Epithelial cell of esophagus (primary cell): ENCODE measurements around the gene CCDC88B.

Source experiments
- DNase-seq: peaks from one replicate; pipeline ENCODE4 v3.0.0; 2010; ENCODE audit warnings: low read depth
- H3K4me3 ChIP-seq: 2 replicates; pipeline ENCODE4 v1.5.1; 2011; ENCODE audit warnings: mild to moderate bottlenecking, low read length, control low read depth
- CTCF ChIP-seq: IDR thresholded peaks from 2 replicates; pipeline ENCODE4 v1.5.1; 2011; ENCODE audit warnings: low read depth, mild to moderate bottlenecking, low read length, control low read depth, inconsistent platforms; ENCODE audit not compliant: insufficient read depth; ENCODE audit errors: missing control alignments

Gene CCDC88B

GRCh38 chr11:64294774-64295173 lies 45.2 kb upstream of the CCDC88B start:
- DNase-seq: no peak
- H3K4me3 ChIP-seq: no peak overlapping the region
- TF ChIP-seq CTCF: no peak

- DNase-seq: no peak
- no peak overlapping the region for H3K4me3 ChIP-seq
- no peak for TF ChIP-seq CTCF
Measured at GRCh38 chr11:64295760-64296159, 44.2 kb upstream of the CCDC88B start.

GRCh38 chr11:64296236-64296635 lies 43.8 kb upstream of the CCDC88B start:
- no peak for TF ChIP-seq CTCF
- peak; percentile 55 for DNase-seq
- H3K4me3 ChIP-seq: no peak overlapping the region

GRCh38 chr11:64296830-64297698 lies 42.9 kb upstream of the CCDC88B start:
- TF ChIP-seq CTCF: no peak
- H3K4me3 ChIP-seq: no peak overlapping the region
- no peak for DNase-seq

- H3K4me3 ChIP-seq: no peak overlapping the region
- DNase-seq: no peak
- no peak for TF ChIP-seq CTCF
Measured at GRCh38 chr11:64297699-64298358, 42.2 kb upstream of the CCDC88B start.

- no peak overlapping the region for H3K4me3 ChIP-seq
- DNase-seq: no peak
- no peak for TF ChIP-seq CTCF
Measured at GRCh38 chr11:64298966-64299846, 40.8 kb upstream of the CCDC88B start.
